ENCODE data around the gene CCDC85B. TPM values are rescaled to one million over a fixed set of nuclear protein-coding genes. Genes with fewer than 3 reads are reported as not detected.

Gene CCDC85B
- total RNA-seq, 1 donor from 2014 or later = 129 TPM

- DNase-seq (ENCODE audit: low read depth, low spot score) = no peak
Observed at GRCh38 chr11:65868907-65869306, 21.6 kb upstream of the CCDC85B start.

GRCh38 chr11:65869643-65870306 is 20.7 kb upstream of the CCDC85B start:
- no peak for DNase-seq (ENCODE audit: low read depth, low spot score)

GRCh38 chr11:65870307-65870658 is 20.2 kb upstream of the CCDC85B start:
- DNase-seq (ENCODE audit: low read depth, low spot score) = no peak

GRCh38 chr11:65870706-65871681 is 19.5 kb upstream of the CCDC85B start:
- no peak for DNase-seq (ENCODE audit: low read depth, low spot score)

- DNase-seq (ENCODE audit: low read depth, low spot score) = no peak
Observed at GRCh38 chr11:65871811-65872548, 18.5 kb upstream of the CCDC85B start.

GRCh38 chr11:65872586-65873317 is 17.7 kb upstream of the CCDC85B start, which contains the start of gene EFEMP2:
TSS of gene EFEMP2 (minus strand) at chr11:65872800. CDS start at chr11:65872354, 446 bp downstream.
- DNase-seq (ENCODE audit: low read depth, low spot score) = no peak

- no peak for DNase-seq (ENCODE audit: low read depth, low spot score)
Observed at GRCh38 chr11:65873318-65874156, 16.9 kb upstream of the CCDC85B start.

GRCh38 chr11:65879617-65880016 is 10.9 kb upstream of the CCDC85B start, which contains the start of gene CTSW:
TSS of gene CTSW (plus strand) at chr11:65879837. CDS start at chr11:65879855, 18 bp downstream.
- no peak for DNase-seq (ENCODE audit: low read depth, low spot score)

- DNase-seq (ENCODE audit: low read depth, low spot score) = no peak
Observed at GRCh38 chr11:65880027-65880426, 10.4 kb upstream of the CCDC85B start.

GRCh38 chr11:65880844-65881421 is 9.5 kb upstream of the CCDC85B start:
- DNase-seq (ENCODE audit: low read depth, low spot score) = no peak

GRCh38 chr11:65882120-65883057 is 8.1 kb upstream of the CCDC85B start:
- no peak for DNase-seq (ENCODE audit: low read depth, low spot score)

GRCh38 chr11:65883058-65883761 is 7.3 kb upstream of the CCDC85B start:
- no peak for DNase-seq (ENCODE audit: low read depth, low spot score)

- no peak for DNase-seq (ENCODE audit: low read depth, low spot score)
Observed at GRCh38 chr11:65883786-65884715, 6.4 kb upstream of the CCDC85B start.

GRCh38 chr11:65884716-65885092 is 5.8 kb upstream of the CCDC85B start:
- DNase-seq (ENCODE audit: low read depth, low spot score) = no peak

- no peak for DNase-seq (ENCODE audit: low read depth, low spot score)
Observed at GRCh38 chr11:65885231-65885630, 5.2 kb upstream of the CCDC85B start.

GRCh38 chr11:65885808-65886536 is 4.5 kb upstream of the CCDC85B start:
- no peak for DNase-seq (ENCODE audit: low read depth, low spot score)

Measured in pulmonary artery endothelial cell (primary cell).